ENCODE results near the gene RPL18. TPM values are rescaled to one million over a fixed set of nuclear protein-coding genes. Genes with fewer than 3 reads are reported as not detected.
A peak's percentile ranks its signal among the peaks of the same experiment; 100 is the strongest.

Gene RPL18
- total RNA-seq, 1 experiment from 2014 or later, result 1,503 TPM

DNA sequence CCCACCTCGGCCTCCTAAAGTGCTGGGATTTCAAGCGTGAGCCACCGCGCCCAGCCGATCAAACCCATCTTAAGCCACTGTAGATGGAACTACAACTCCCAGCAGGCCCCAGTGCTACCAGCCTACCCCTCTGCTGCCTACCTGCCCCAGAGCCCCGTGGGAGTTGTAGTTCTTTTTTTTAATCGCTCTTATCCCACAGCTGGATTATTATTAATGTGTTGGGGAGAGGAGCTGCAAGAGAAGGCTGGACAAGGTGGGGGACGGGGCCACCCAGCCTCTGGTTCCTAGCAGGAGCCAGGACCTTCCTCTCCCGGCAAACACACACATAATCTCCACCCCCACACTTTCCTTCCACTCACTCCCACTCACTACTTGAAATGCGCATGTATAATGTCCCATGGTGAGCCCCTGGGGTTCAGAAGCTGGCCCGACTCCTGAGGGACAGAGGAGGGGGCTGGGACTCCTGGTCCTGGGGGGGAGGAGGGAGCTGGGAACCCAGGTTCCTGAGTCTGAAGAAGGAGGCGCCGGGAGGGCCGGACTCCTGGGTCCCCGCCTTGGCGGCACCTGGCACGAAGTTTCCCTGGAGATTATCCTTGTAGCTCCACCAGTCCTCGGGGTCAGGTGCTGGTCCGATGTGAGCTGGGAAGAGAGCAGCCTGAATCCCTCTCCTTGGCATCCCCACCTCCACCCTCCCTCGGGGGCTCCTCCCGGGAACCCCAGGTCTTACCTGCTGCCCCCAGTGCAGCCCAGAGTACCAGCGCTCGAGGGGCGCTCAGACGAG, 26.1 kb upstream of the RPL18 start:
- CTCF ChIA-PET, result interaction anchor here (0.7 to 1.4 kb wide), 4 partner anchors 12 to 140 kb away, joined by 3 to 8 read pairs (median 6); no protein-coding TSS in a partner anchor
- Histone ChIP-seq H4K20me1 (ENCODE audit: low read length) (no peaks in the 10 kb centered on the region), H3K9me3 (ENCODE audit: low read length) (no peaks in the 10 kb centered on the region), H2AFZ (ENCODE audit: low read length) (peak overlapping the region; percentile 96), H3K4me1 (ENCODE audit: insufficient read depth, low read length) (peaks cover 6% of the 10 kb centered on the region; the same call in 1 of the 2 replicates), H3K4me2 (ENCODE audit: low read length) (peak overlapping the region; percentile 92), H3K4me3 (ENCODE audit: low read length) (peak overlapping the region; percentile 70), H3F3A (ENCODE audit: low read length, unreplicated experiment) (no peaks in the 10 kb centered on the region), H3K36me3 (ENCODE audit: low read depth, low read length) (no peaks in the 10 kb centered on the region), H3K79me2 (ENCODE audit: low read length) (no peaks in the 10 kb centered on the region), H3K9me2 (replicated peaks; ENCODE audit: low read length) (no peaks in the 10 kb centered on the region), H3K27ac (ENCODE audit: low read length) (no peak overlapping the region), H3K27me3 (ENCODE audit: low read length) (no peaks in the 10 kb centered on the region), H3K9ac (ENCODE audit: low read length) (no peak overlapping the region)
- TF ChIP-seq EZH2 (IDR thresholded peaks at IDR 0.05; ENCODE audit: low read length, unreplicated experiment) (no peak), EZH2phosphoT487 (IDR thresholded peaks at IDR 0.05; ENCODE audit: borderline replicate concordance, low read length) (no peak)
- TF ChIP-seq, protein P1, sequence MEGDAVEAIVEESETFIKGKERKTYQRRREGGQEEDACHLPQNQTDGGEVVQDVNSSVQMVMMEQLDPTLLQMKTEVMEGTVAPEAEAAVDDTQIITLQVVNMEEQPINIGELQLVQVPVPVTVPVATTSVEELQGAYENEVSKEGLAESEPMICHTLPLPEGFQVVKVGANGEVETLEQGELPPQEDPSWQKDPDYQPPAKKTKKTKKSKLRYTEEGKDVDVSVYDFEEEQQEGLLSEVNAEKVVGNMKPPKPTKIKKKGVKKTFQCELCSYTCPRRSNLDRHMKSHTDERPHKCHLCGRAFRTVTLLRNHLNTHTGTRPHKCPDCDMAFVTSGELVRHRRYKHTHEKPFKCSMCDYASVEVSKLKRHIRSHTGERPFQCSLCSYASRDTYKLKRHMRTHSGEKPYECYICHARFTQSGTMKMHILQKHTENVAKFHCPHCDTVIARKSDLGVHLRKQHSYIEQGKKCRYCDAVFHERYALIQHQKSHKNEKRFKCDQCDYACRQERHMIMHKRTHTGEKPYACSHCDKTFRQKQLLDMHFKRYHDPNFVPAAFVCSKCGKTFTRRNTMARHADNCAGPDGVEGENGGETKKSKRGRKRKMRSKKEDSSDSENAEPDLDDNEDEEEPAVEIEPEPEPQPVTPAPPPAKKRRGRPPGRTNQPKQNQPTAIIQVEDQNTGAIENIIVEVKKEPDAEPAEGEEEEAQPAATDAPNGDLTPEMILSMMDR (conservative IDR thresholded peaks at IDR 0.05; ENCODE audit: low read depth, low read length), result no peak
- BruUV-seq (replicated peaks), result no TSS peak
- ATAC-seq, result peak; percentile 59
- POLR2A ChIA-PET (ENCODE audit: unreplicated experiment), result interaction anchor here (0.6 kb wide), 2 partner anchors 26 to 69 kb away, joined by 3 read pairs; partner anchors contain the start of genes RPL18 and SPHK2
- DNase-seq, result peak; percentile 63
- intact Hi-C loops (cut with micrococcal nuclease), result no loop called here

DNA sequence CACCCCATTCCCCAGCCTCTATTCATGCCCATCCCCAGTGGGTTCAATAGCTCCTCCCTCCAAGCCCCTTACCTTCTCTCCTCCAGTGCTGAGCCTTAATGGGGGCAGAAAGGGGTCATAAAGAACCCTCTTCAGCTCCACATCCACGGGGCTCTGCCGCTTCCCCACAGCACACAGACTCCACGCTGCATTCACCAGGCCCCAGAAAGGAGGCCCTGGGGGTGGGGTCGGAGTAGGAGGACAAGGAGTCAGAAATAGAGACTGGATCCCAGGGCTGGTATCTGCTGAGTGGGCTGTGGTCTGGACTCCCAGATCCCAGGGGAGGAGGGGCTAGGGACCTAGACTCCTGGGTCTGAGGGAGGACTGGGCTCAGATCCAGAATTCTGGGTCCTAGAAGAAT, 25.4 kb upstream of the RPL18 start:
- Histone ChIP-seq H4K20me1 (ENCODE audit: low read length) (no peaks in the 10 kb centered on the region), H3K27ac (ENCODE audit: low read length) (no peak overlapping the region), H2AFZ (ENCODE audit: low read length) (no peak overlapping the region), H3K4me3 (ENCODE audit: low read length) (no peak overlapping the region), H3K36me3 (ENCODE audit: low read depth, low read length) (no peaks in the 10 kb centered on the region), H3K79me2 (ENCODE audit: low read length) (no peaks in the 10 kb centered on the region), H3K27me3 (ENCODE audit: low read length) (no peaks in the 10 kb centered on the region), H3K9me3 (ENCODE audit: low read length) (no peaks in the 10 kb centered on the region), H3K4me2 (ENCODE audit: low read length) (no peak overlapping the region), H3K9ac (ENCODE audit: low read length) (no peak overlapping the region), H3K4me1 (ENCODE audit: insufficient read depth, low read length) (peaks cover 6% of the 10 kb centered on the region; the same call in 1 of the 2 replicates), H3K9me2 (replicated peaks; ENCODE audit: low read length) (no peaks in the 10 kb centered on the region), H3F3A (ENCODE audit: low read length, unreplicated experiment) (no peaks in the 10 kb centered on the region)
- ChIA-PET POLR2A (ENCODE audit: unreplicated experiment) (interaction anchor here (0.6 kb wide), 1 partner anchor 25 kb away, joined by 3 read pairs; the partner anchor contains the start of genes RPL18 and SPHK2), CTCF (no interaction called here)
- intact Hi-C loops (cut with micrococcal nuclease), result no loop called here
- DNase-seq (no peak), ATAC-seq (no peak)
- TF ChIP-seq EZH2phosphoT487 (IDR thresholded peaks at IDR 0.05; ENCODE audit: borderline replicate concordance, low read length), result no peak
- BruUV-seq (replicated peaks), result no TSS peak

DNA sequence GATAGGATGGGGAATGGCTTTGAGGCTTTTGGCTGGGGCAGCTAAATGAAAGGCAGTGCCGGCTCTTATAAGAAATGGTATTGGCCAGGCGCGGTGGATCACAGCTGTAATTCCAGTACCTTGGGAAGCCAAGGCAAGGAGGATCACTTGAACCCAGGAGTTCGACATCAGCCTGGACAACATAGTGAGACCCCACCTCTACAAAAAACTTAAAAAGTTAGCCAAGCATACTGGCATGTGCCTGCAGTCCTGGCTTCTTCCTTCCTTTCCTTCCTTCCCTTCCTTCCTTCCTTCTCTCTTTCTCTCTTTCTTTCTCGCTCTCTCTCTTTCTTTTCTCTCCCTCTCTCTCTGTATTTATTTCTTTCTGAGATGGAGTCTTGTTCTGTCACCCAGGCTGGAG, 23.9 kb upstream of the RPL18 start:
- CTCF ChIA-PET, result no interaction called here
- no peak overlapping the region for H3K4me3 ChIP-seq (ENCODE audit: low read length)
- no peak for ATAC-seq
- no peak overlapping the region for H2AFZ ChIP-seq (ENCODE audit: low read length)
- no TSS peak for BruUV-seq (replicated peaks)
- no peaks in the 10 kb centered on the region for H3K27me3 ChIP-seq (ENCODE audit: low read length)
- H4K20me1 ChIP-seq (ENCODE audit: low read length), result no peaks in the 10 kb centered on the region
- no peak for DNase-seq
- POLR2A ChIA-PET (ENCODE audit: unreplicated experiment), result no interaction called here
- no peak overlapping the region for H3K4me2 ChIP-seq (ENCODE audit: low read length)
- H3K9me2 ChIP-seq (replicated peaks; ENCODE audit: low read length), result no peaks in the 10 kb centered on the region
- H3K27ac ChIP-seq (ENCODE audit: low read length), result no peak overlapping the region
- H3F3A ChIP-seq (ENCODE audit: low read length, unreplicated experiment), result no peaks in the 10 kb centered on the region
- TF ChIP-seq EZH2 (IDR thresholded peaks at IDR 0.05; ENCODE audit: low read length, unreplicated experiment) (no peak), EZH2phosphoT487 (IDR thresholded peaks at IDR 0.05; ENCODE audit: borderline replicate concordance, low read length) (no peak)
- no peaks in the 10 kb centered on the region for H3K9me3 ChIP-seq (ENCODE audit: low read length)
- no peaks in the 10 kb centered on the region for H3K79me2 ChIP-seq (ENCODE audit: low read length)
- no peaks in the 10 kb centered on the region for H3K36me3 ChIP-seq (ENCODE audit: low read depth, low read length)
- peaks cover 8% of the 10 kb centered on the region; the same call in 1 of the 2 replicates for H3K4me1 ChIP-seq (ENCODE audit: insufficient read depth, low read length)
- intact Hi-C loops (cut with micrococcal nuclease), result no loop called here
- no peak overlapping the region for H3K9ac ChIP-seq (ENCODE audit: low read length)
